ENCODE measurements around the gene PCP2. TPM values are rescaled to one million over a fixed set of nuclear protein-coding genes. Genes with fewer than 3 reads are reported as not detected.

Gene PCP2
- total RNA-seq, 1 experiment from 2014 or later, result not detected

GRCh38 chr19:7637374-7638256 is 4.1 kb upstream of the PCP2 start:
- Histone ChIP-seq H3K4me3 (no peak overlapping the region), H3K27ac (no peak overlapping the region), H3K4me1 (no peaks in the 10 kb centered on the region), H3K36me3 (no peaks in the 10 kb centered on the region), H3K9me3 (replicated peaks) (no peaks in the 10 kb centered on the region), H3K27me3 (no peaks in the 10 kb centered on the region)
- no peak for DNase-seq

GRCh38 chr19:7636691-7637373 is 3.3 kb upstream of the PCP2 start, which contains the start of gene STXBP2:
STXBP2 (plus strand) TSS chr19:7637110; CDS start chr19:7637150, 40 bp downstream.
- no peak for DNase-seq
- H3K4me3 ChIP-seq, result no peak within 1 kb of the TSS
- no peaks in the 10 kb centered on the region for H3K36me3 ChIP-seq
- no peaks in the 10 kb centered on the region for H3K27me3 ChIP-seq
- no peaks in the 10 kb centered on the region for H3K9me3 ChIP-seq (replicated peaks)
- no peaks in the 10 kb centered on the region for H3K4me1 ChIP-seq
- H3K27ac ChIP-seq, result no peak within 1 kb of the TSS

GRCh38 chr19:7636317-7636690 is 2.8 kb upstream of the PCP2 start:
- H3K4me1 ChIP-seq, result no peaks in the 10 kb centered on the region
- H3K36me3 ChIP-seq, result no peaks in the 10 kb centered on the region
- H3K27ac ChIP-seq, result no peak overlapping the region
- no peak overlapping the region for H3K4me3 ChIP-seq
- no peaks in the 10 kb centered on the region for H3K27me3 ChIP-seq
- no peak for DNase-seq
- H3K9me3 ChIP-seq (replicated peaks), result no peaks in the 10 kb centered on the region

- DNase-seq, result no peak
- Histone ChIP-seq H3K4me1 (no peaks in the 10 kb centered on the region), H3K36me3 (no peaks in the 10 kb centered on the region), H3K27ac (no peak overlapping the region), H3K4me3 (no peak overlapping the region), H3K9me3 (replicated peaks) (no peaks in the 10 kb centered on the region), H3K27me3 (no peaks in the 10 kb centered on the region)
These were observed 2.2 kb upstream of the PCP2 start for GRCh38 chr19:7635670-7636069.

GRCh38 chr19:7632340-7633203 is 947 bp downstream of the PCP2 start:
- H3K27ac ChIP-seq, result no peak overlapping the region
- H3K4me3 ChIP-seq, result no peak overlapping the region
- H3K4me1 ChIP-seq, result no peaks in the 10 kb centered on the region
- no peaks in the 10 kb centered on the region for H3K9me3 ChIP-seq (replicated peaks)
- no peak for DNase-seq
- no peaks in the 10 kb centered on the region for H3K36me3 ChIP-seq
- H3K27me3 ChIP-seq, result no peaks in the 10 kb centered on the region

GRCh38 chr19:7631577-7631976 is 1.9 kb downstream of the PCP2 start:
- DNase-seq, result no peak
- Histone ChIP-seq H3K9me3 (replicated peaks) (no peaks in the 10 kb centered on the region), H3K36me3 (0 out of 2 replicates have a peak, but pooled peaks cover 4% of the 10 kb centered on the region), H3K27me3 (no peaks in the 10 kb centered on the region), H3K4me1 (no peaks in the 10 kb centered on the region), H3K4me3 (no peak overlapping the region), H3K27ac (no peak overlapping the region)

- Histone ChIP-seq H3K4me1 (no peaks in the 10 kb centered on the region), H3K27ac (peak within 1 kb of the TSS; percentile 61), H3K36me3 (0 out of 2 replicates have a peak, but pooled peaks cover 5% of the 10 kb centered on the region), H3K4me3 (peak within 1 kb of the TSS; percentile 90), H3K27me3 (no peaks in the 10 kb centered on the region), H3K9me3 (replicated peaks) (no peaks in the 10 kb centered on the region)
- DNase-seq, result peak; percentile 96 to 98
These were observed 4.0 kb downstream of the PCP2 start, which contains the start of the genes PET100 and XAB2 for GRCh38 chr19:7629347-7630054. PET100 (plus strand) TSS chr19:7629793; CDS start chr19:7629834, 41 bp downstream. XAB2 (minus strand) TSS chr19:7629545; CDS start chr19:7629527, 18 bp downstream.

GRCh38 chr19:7628589-7629311 is 4.8 kb downstream of the PCP2 start:
- DNase-seq, result peak in 1 of 2 experiments; percentile 14
- H3K27me3 ChIP-seq, result no peaks in the 10 kb centered on the region
- H3K9me3 ChIP-seq (replicated peaks), result no peaks in the 10 kb centered on the region
- peak overlapping the region; percentile 90 for H3K4me3 ChIP-seq
- H3K4me1 ChIP-seq, result no peaks in the 10 kb centered on the region
- peak overlapping the region; percentile 61 for H3K27ac ChIP-seq
- 0 out of 2 replicates have a peak, but pooled peaks cover 5% of the 10 kb centered on the region for H3K36me3 ChIP-seq

- Histone ChIP-seq H3K9me3 (replicated peaks) (no peaks in the 10 kb centered on the region), H3K27ac (no peak overlapping the region), H3K27me3 (no peaks in the 10 kb centered on the region), H3K36me3 (peaks cover 8% of the 10 kb centered on the region; the same call in 1 of the 2 replicates), H3K4me1 (no peaks in the 10 kb centered on the region), H3K4me3 (no peak overlapping the region)
- DNase-seq, result no peak
These were observed 6.4 kb downstream of the PCP2 start for GRCh38 chr19:7627166-7627565.

GRCh38 chr19:7625763-7626372 is 7.7 kb downstream of the PCP2 start:
- no peak for DNase-seq
- Histone ChIP-seq H3K9me3 (replicated peaks) (no peaks in the 10 kb centered on the region), H3K4me3 (no peak overlapping the region), H3K36me3 (peaks cover 8% of the 10 kb centered on the region; the same call in 1 of the 2 replicates), H3K27me3 (no peaks in the 10 kb centered on the region), H3K27ac (no peak overlapping the region), H3K4me1 (no peaks in the 10 kb centered on the region)

GRCh38 chr19:7624810-7625209 is 8.7 kb downstream of the PCP2 start:
- H3K27ac ChIP-seq, result no peak overlapping the region
- no peaks in the 10 kb centered on the region for H3K9me3 ChIP-seq (replicated peaks)
- DNase-seq, result no peak
- no peak overlapping the region for H3K4me3 ChIP-seq
- no peaks in the 10 kb centered on the region for H3K27me3 ChIP-seq
- H3K36me3 ChIP-seq, result peaks cover 8% of the 10 kb centered on the region; the same call in 1 of the 2 replicates
- no peaks in the 10 kb centered on the region for H3K4me1 ChIP-seq

- H3K4me1 ChIP-seq, result no peaks in the 10 kb centered on the region
- no peaks in the 10 kb centered on the region for H3K27me3 ChIP-seq
- H3K9me3 ChIP-seq (replicated peaks), result no peaks in the 10 kb centered on the region
- H3K4me3 ChIP-seq, result no peak overlapping the region
- no peak for DNase-seq
- H3K27ac ChIP-seq, result no peak overlapping the region
- peaks cover 8% of the 10 kb centered on the region; the same call in 1 of the 2 replicates for H3K36me3 ChIP-seq
These were observed 9.6 kb downstream of the PCP2 start for GRCh38 chr19:7623725-7624603.

Data from SJCRH30 (cell line).